Activated CD4-positive, alpha-beta T cell treated with anti-CD3 and anti-CD28 coated beads, Interleukin-2, amount 50 U/mL, for 16 hours (primary cell): Measurements from ENCODE around the gene C5orf22.
"Not testable (repeated sequence)": the region's sequence is repeated elsewhere in the genome, so short reads cannot be mapped to it uniquely, and the experiment has no call there.

ENCODE experiments used
- DNase-seq: peaks from one replicate; pipeline ENCODE4 v3.0.0-alpha.2; 2020

C5orf22 gene

GRCh38 chr5:31554552-31554951 lies 22.5 kb downstream of the C5orf22 start:
- DNase-seq, result no peak

- no peak for DNase-seq
Measured at GRCh38 chr5:31556461-31556860, 24.4 kb downstream of the C5orf22 start.

DNA sequence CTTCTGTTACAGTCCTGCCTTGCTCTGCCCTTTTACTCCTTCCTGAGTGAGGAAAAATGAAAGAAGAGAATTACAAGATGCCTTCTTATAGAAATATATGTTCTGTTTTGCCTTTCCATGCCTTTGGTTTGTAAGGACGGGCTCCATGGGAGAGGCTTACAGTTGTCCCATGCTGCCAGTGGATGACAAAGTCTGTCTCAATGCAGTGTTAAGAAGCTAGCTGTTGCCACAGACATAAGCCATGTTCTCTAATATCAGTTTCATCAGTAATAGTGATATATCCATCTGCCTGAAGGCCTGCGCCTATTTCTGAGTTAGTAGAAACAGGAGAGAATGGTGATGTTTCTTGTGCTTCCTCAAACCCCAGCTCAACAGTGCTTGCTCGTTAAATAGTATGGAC lies 27.8 kb downstream of the C5orf22 start:
- DNase-seq, result no peak

- no peak for DNase-seq
Measured at GRCh38 chr5:31561946-31562345, 29.8 kb downstream of the C5orf22 start.

- no peak for DNase-seq
Measured at GRCh38 chr5:31563216-31563615, 31.1 kb downstream of the C5orf22 start.

- not testable (repeated sequence) for DNase-seq
Measured at GRCh38 chr5:31566362-31566761, 34.3 kb downstream of the C5orf22 start.

DNA sequence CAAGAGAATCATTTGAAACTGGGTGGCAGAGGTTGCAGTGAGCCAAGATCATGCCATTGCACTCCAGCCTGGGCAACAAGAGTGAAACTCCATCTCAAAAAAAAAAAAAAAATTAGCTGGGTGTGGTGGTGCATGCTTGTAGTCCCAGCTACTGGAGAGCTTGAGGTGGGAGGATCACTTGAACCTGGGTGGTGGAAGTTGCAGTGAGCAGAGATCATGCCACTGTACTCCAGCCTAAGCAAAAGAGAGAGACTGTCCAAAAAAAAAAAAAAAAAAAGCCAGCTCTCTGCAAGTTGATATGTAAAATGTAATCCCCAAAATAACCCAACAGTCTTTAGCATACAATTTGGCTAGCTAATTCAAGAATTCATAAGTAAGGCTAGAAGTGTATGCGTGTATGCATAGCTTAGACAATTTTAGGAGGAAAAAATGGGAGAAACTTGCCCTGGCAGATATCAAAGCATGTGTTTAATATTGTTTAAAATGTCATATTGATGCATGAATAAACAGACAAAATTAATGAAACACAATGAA lies 36.3 kb downstream of the C5orf22 start:
- no peak for DNase-seq

DNA sequence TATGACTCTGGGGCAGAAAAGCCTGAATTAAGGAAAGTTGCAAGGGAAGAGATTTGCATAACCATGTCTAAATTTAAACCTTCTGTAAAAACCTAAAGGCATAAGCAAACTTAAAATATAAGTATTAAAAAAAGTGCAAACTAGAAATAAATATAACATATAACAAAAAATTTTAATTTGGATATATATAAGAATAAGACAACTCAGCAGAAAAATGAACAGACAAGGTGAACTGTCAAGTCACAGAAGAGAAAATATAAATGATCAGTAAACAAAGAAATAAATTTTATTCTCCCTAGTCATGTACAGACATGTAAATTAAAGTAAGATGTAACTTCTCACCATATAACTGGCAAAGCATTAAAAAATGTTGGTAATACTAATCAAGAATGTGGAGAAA lies 37.0 kb downstream of the C5orf22 start:
- no peak for DNase-seq

GRCh38 chr5:31573494-31574142 lies 41.5 kb downstream of the C5orf22 start:
- no peak for DNase-seq

- peak; percentile 3 for DNase-seq
Measured at GRCh38 chr5:31574772-31575171, 42.7 kb downstream of the C5orf22 start.

DNA sequence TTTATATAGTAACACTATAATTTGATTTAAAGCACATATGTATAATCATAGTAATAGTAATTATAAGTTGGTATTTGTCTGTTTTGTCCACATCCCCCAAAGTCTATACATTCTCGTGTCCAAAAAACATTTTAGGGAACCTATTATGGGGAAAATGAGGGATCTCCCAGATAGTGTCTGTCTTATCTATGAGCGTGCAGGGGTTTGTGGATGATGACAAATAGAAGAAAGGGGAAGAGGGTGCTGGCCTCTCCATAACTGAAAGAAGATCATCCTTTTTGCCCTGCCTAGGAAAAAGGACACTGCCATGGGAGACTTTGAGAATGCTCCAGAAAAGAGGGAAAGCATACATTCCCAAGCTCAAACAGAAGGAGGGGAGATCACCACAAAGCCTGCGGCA lies 45.3 kb downstream of the C5orf22 start:
- DNase-seq, result no peak

DNA sequence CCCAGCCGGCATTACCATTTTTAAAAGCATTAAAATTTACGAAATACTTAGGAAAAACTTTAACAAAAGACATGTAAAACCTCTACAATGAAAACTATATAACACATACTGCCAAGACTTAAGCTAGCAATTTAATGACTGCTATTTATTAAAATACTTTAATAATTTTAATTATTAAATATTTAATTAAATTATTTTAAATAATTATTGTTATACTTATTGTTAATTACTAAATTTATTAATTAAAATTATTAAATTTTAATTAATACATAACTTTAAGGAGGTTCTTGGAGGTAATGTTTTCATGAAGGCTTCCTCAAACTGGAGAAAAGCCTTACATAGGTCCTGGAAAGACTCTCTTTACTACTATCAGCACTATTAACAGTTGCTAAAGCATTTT lies 47.5 kb downstream of the C5orf22 start:
- DNase-seq, result no peak

- DNase-seq, result peak; percentile 19
Measured at GRCh38 chr5:31581498-31582099, 49.5 kb downstream of the C5orf22 start.

GRCh38 chr5:31583129-31583528 lies 51.0 kb downstream of the C5orf22 start:
- no peak for DNase-seq

GRCh38 chr5:31585166-31585894 lies 53.2 kb downstream of the C5orf22 start:
- DNase-seq, result no peak

GRCh38 chr5:31585895-31586270 lies 53.8 kb downstream of the C5orf22 start:
- no peak for DNase-seq

DNA sequence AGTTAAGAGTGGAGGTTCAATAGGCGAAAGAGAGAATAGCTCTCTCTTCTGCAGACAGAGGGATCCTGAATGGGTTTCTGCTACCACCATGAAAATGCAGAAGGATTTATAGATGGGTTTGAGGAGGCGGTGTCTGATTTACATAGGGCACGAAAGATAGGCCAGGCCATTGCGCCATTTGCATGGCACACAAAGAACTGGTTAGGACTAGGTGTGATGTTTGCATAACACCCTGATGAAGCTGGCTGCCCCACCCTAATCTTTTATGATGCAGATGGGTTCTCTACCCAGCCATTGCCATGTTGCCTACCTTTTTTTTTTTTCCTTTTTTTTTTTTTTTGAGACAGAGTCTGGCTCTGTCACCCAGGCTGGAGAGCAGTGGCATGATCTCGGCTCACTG lies 55.4 kb downstream of the C5orf22 start:
- no peak for DNase-seq

- DNase-seq, result no peak
Measured at GRCh38 chr5:31593665-31594064, 61.6 kb downstream of the C5orf22 start.

GRCh38 chr5:31596354-31596753 lies 64.3 kb downstream of the C5orf22 start:
- no peak for DNase-seq

DNA sequence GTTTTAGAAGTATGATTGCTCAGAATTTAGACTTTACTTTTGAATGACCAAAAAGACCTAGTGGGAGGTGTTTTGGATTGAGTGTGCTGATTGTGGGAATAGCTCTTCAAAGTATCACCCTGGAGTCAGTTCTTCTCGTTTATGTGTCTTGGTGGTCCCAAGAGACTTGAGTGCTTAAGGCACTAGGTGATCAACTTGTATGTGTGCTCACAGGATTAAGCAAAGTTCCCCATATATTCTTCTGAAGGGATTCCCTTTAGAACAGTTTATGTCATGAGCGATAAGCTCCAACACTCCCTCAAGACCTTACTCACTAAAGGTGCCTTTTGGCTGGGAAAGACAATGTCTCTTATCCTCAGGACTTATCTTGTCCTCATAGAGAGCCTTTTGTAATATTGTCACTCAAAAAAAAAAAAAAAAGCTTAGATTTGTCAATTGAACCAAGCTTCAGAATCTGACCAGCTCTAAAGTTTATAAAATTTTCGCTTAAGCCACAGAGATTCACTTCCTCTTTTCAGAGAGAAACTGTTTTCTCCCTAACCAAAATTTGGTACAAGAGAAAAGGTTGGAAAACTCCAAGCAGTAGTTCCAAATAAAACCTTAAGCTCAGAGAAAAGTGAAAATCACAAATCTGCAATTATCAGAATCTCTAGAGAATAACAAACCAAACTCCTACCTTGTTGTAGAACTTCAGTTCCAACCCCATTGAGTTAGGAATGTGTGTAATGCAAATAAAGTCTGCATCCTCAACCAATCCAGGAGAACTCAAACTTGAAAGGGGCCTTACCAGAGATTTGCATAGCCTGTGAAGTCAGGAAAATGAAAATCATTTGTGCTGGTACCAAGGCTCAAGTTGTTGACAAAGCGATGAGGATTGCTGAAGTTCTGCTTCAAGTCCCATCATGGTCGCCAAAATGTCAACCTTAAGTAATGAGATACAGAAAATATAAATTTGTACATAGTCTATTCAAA lies 66.8 kb downstream of the C5orf22 start:
- no peak for DNase-seq

- DNase-seq, result not testable (repeated sequence)
Measured at GRCh38 chr5:31602305-31602704, 70.2 kb downstream of the C5orf22 start.

GRCh38 chr5:31604240-31604639 lies 72.1 kb downstream of the C5orf22 start:
- DNase-seq, result no peak

DNA sequence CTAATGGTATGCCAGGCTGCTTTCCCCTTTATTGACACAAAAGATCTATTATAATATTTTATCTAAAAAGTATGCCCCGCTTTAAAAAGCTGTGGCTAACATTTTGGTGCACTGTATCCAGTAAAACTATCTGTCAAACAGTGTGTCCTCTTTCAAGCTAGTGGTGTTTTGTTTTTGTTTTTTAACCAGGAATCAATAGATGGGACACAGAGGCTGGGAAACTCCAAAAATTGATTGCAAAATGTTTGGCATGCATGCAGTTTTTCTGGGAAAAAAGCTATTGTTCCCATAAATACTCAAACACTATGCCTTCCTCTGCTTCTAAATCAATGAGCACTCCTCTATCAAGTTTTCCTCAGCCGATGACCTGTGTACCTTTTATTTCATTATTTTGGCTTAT lies 72.5 kb downstream of the C5orf22 start:
- no peak for DNase-seq
